Mesothelial cell of epicardium (in vitro differentiated cells): ENCODE measurements around the gene ITGA5. TPM values are rescaled to one million over a fixed set of nuclear protein-coding genes. Genes with fewer than 3 reads are reported as not detected.

ENCODE experiments used
- DNase-seq, 2 experiments: peaks; one replicate each; pipeline ENCODE4 v3.0.0; 2021; ENCODE audit warnings: low spot score in 2 of 2; ENCODE audit not compliant: unreplicated experiment in 2 of 2
- H3K27ac Mint-ChIP-seq: 2 replicates; pipeline ENCODE4 v1.8.0; 2021; ENCODE audit warnings: mixed read lengths
- H3K27me3 Mint-ChIP-seq: 2 replicates; pipeline ENCODE4 v1.8.0; 2021; ENCODE audit warnings: low read depth, mixed read lengths
- H3K36me3 Mint-ChIP-seq: 2 replicates; pipeline ENCODE4 v1.8.0; 2021; ENCODE audit warnings: mixed read lengths
- H3K4me1 Mint-ChIP-seq: 2 replicates; pipeline ENCODE4 v1.8.0; 2021; ENCODE audit warnings: mixed read lengths
- H3K4me3 Mint-ChIP-seq: 2 replicates; pipeline ENCODE4 v1.8.0; 2021; ENCODE audit warnings: mild to moderate bottlenecking, moderate library complexity, mixed read lengths
- H3K9me3 Mint-ChIP-seq: 2 replicates; pipeline ENCODE4 v1.8.0; 2021; ENCODE audit warnings: mixed read lengths
- CTCF ChIP-seq: fragments of 200-600 bp; sonication (generic); IDR thresholded peaks from one replicate; pipeline ENCODE4 v1.5.0; 2021; ENCODE audit warnings: antibody characterized with exemption; ENCODE audit not compliant: unreplicated experiment
- total RNA-seq: library from RNA; stranded (reverse); gene quantifications from 3 replicates; pipeline ENCODE4 v1.2.1, GENCODE V29; 2021

Gene ITGA5
- total RNA-seq, 1 donor from 2014 or later, result 65.3 TPM

- Mint-ChIP-seq H3K4me1 (peaks cover 51% of the 10 kb centered on the region), H3K27ac (peak overlapping the region; percentile 99), H3K4me3 (no peak overlapping the region), H3K27me3 (no peaks in the 10 kb centered on the region), H3K36me3 (peaks cover 23% of the 10 kb centered on the region), H3K9me3 (no peaks in the 10 kb centered on the region)
- no peak for DNase-seq
- no peak for TF ChIP-seq CTCF
Measured at GRCh38 chr12:54349036-54349435, 70.0 kb downstream of the ITGA5 start.

Other genes starting within 250 kb of the ITGA5 start
- 39.5 to 47.1 TPM (median 46.1 TPM) in 3 replicates for gene SMUG1, start 230.3 kb downstream of the ITGA5 start, total RNA-seq
- 209 to 219 TPM (median 217 TPM) in 3 replicates for gene CBX5, start 139.1 kb downstream of the ITGA5 start, total RNA-seq
- gene HNRNPA1, start 138.5 kb downstream of the ITGA5 start, total RNA-seq, result 2,201 to 2,231 TPM (median 2,205 TPM) in 3 replicates
- 0.45 to 0.75 TPM (median 0.47 TPM) in 3 replicates for gene NFE2, start 118.3 kb downstream of the ITGA5 start, total RNA-seq
- gene COPZ1, start 94.1 kb downstream of the ITGA5 start, total RNA-seq, result 137 to 145 TPM (median 143 TPM) in 3 replicates
- 0.18 to 0.32 TPM (median 0.24 TPM) in 3 replicates for gene GPR84, start 54.8 kb downstream of the ITGA5 start, total RNA-seq
- gene ZNF385A, start 34.5 kb downstream of the ITGA5 start, total RNA-seq, result 30.5 to 35.4 TPM (median 34.2 TPM) in 3 replicates
- not detected in 3 replicates for gene GTSF1, start 54.3 kb upstream of the ITGA5 start, total RNA-seq
- gene NCKAP1L, start 78.5 kb upstream of the ITGA5 start, total RNA-seq, result 0.02 to 0.16 TPM (median 0.04 TPM) in 3 replicates
- 0.70 to 0.89 TPM (median 0.78 TPM) in 3 replicates for gene PDE1B, start 130.3 kb upstream of the ITGA5 start, total RNA-seq
- gene PPP1R1A, start 169.4 kb upstream of the ITGA5 start, total RNA-seq, result 0.54 to 1.0 TPM (median 0.76 TPM) in 3 replicates
- not detected in 3 replicates for gene LACRT, start 215.6 kb upstream of the ITGA5 start, total RNA-seq
- not detected in 3 replicates for gene DCD, start 229.1 kb upstream of the ITGA5 start, total RNA-seq